ENCODE data around the gene TBC1D22A.

TBC1D22A gene

DNA sequence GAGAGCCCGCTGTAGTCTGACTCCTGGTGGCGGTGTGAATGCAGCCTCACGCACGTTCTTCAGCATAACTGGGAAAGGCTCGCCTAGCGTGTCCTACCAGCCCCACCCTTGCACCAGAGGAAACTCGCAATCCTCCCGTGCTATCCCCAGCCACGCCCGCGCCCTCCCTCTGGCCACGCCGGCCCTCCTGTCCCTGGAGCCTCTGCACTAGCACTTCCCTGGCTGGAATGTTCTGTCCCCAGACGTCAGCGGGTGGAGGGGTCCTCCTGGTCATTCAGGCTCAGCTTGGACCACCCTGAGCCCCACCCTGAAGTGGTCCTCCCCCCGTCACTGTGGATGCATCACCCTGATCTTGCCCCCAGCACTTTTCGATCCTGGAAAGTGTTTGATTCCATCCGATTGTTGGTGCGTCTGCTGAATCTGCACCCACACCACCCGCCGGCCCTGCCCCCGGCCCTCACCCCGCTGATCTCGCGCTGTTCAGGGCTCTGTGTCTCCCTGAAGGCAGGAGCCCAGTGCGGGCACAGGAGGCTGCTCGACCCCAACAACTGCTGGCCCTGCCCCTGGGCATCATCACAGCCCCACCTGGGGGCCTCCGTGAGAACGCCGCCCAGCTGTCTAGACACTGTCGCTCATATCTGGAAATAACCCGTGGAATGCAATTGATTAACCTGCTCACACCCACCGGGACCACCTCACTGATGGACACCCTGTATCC lies 437.0 kb downstream of the TBC1D22A start:
- CTCF ChIA-PET = interaction anchor here (1.5 kb wide), 1 partner anchor 401 kb away, joined by 3 read pairs; no protein-coding TSS in a partner anchor
- H3K4me3 ChIP-seq (ENCODE audit: low read depth, low read length) = no peak overlapping the region
- POLR2A ChIA-PET = no interaction called here
- no peak for DNase-seq (ENCODE audit: low read depth, low spot score)
- TF ChIP-seq, protein P1, sequence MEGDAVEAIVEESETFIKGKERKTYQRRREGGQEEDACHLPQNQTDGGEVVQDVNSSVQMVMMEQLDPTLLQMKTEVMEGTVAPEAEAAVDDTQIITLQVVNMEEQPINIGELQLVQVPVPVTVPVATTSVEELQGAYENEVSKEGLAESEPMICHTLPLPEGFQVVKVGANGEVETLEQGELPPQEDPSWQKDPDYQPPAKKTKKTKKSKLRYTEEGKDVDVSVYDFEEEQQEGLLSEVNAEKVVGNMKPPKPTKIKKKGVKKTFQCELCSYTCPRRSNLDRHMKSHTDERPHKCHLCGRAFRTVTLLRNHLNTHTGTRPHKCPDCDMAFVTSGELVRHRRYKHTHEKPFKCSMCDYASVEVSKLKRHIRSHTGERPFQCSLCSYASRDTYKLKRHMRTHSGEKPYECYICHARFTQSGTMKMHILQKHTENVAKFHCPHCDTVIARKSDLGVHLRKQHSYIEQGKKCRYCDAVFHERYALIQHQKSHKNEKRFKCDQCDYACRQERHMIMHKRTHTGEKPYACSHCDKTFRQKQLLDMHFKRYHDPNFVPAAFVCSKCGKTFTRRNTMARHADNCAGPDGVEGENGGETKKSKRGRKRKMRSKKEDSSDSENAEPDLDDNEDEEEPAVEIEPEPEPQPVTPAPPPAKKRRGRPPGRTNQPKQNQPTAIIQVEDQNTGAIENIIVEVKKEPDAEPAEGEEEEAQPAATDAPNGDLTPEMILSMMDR (IDR thresholded peaks at IDR 0.05; ENCODE audit: insufficient read depth, low read length, missing control alignments) = no peak

DNA sequence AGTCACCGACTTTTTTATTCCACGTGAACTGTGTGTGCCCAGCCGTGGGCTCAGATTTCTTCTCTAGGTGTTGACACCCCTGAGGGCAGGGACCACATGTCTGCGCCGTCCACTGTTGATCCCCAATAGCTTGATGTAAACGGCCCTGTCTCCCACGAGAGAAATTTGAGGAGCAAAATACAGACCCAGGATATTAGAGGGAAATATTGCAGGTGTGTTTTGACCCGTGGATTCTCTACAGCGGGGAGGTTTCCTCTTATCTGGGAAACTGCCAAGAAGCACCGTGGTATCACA lies 437.5 kb downstream of the TBC1D22A start:
- ChIA-PET CTCF (interaction anchor here (1.5 kb wide), 1 partner anchor 401 kb away, joined by 3 read pairs; no protein-coding TSS in a partner anchor), POLR2A (no interaction called here)
- no peak overlapping the region for H3K4me3 ChIP-seq (ENCODE audit: low read depth, low read length)
- TF ChIP-seq, protein P1 (IDR thresholded peaks at IDR 0.05; ENCODE audit: insufficient read depth, low read length, missing control alignments) = no peak
- DNase-seq (ENCODE audit: low read depth, low spot score) = no peak

DNA sequence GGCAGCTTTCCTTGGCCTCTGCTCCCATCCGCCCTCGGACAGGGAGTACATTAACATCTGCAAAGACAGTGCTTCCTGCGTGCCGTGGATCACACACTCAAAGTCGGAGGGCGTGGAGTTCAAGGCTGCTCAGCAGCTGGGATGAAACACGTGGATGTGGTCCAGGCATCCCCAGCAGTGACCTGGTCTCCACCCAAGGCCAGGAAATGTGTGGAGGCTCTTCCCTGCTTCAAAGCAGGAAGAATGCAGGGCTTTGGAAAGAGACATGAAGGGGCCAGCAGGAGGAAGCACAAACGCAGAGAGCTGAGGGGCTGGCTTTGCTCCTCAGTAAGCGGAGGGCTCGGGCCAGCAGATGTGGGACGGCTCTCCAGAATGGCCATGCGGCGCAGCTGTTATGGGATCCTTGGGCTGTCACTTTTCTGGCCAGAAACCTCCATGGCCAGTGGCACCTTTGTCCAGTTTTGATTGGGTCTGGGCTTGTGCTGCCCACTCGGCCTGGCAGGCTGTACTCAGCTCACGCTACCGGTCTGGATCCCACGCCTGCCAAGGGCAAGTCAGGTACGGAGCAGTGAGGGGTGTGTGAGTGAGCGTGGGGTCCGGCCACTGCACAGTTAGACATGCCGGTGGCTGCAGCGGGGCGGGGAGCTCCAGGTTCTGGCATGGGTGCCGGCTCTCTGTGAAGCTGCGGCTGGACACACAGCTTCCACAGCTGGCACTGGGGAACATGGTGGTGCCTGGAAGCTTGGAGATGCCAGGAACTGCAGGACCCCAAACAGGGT lies 438.0 kb downstream of the TBC1D22A start:
- TF ChIP-seq, protein P1 (IDR thresholded peaks at IDR 0.05; ENCODE audit: insufficient read depth, low read length, missing control alignments) = no peak
- no peak overlapping the region for H3K4me3 ChIP-seq (ENCODE audit: low read depth, low read length)
- DNase-seq (ENCODE audit: low read depth, low spot score) = no peak
- ChIA-PET POLR2A (no interaction called here), CTCF (interaction anchor here (1.5 kb wide), 1 partner anchor 402 kb away, joined by 3 read pairs; no protein-coding TSS in a partner anchor)

DNA sequence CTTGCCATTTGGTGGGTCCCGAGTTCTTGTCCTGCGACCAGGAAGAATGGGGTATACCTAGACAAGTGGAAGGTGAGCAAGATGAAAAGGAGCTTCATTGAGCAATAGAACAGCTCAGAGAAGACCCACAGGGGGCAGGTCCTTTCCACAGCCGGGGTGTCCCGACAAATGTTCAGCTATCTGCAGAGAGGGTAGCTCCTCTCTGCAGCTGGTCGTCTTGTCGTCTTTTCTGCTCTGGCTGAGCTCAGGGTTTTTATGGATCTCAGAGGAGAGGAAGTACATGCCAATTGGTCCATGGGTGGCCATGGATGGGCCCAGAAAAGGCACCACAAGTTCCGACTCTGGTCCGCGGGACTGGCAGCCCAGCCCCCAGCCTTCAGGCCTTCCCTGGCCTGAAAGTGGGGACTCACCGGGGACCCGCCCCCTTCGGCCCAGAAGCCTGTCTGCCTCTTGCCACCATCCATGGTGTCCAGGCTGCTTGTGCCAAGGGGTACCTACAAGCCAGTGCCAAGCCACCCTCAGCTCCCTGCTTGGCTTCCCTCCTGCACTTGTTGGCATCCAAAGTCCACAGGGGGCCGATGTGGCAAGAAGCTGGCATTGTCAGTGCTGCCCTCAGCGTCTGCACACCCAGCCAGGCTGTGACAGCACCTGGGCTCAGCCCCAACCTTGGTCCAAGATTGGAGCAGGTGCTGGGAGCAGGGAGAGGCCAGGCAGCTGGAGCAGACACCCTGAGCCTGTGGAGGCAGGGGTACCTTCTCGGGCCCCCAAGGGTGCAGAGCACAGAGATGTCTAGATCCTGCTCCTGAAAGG lies 438.9 kb downstream of the TBC1D22A start:
- no peak for DNase-seq (ENCODE audit: low read depth, low spot score)
- ChIA-PET POLR2A (no interaction called here), CTCF (interaction anchor here (1.5 kb wide), 1 partner anchor 403 kb away, joined by 3 read pairs; no protein-coding TSS in a partner anchor)
- H3K4me3 ChIP-seq (ENCODE audit: low read depth, low read length) = no peak overlapping the region
- TF ChIP-seq, protein P1 (IDR thresholded peaks at IDR 0.05; ENCODE audit: insufficient read depth, low read length, missing control alignments) = no peak

DNA sequence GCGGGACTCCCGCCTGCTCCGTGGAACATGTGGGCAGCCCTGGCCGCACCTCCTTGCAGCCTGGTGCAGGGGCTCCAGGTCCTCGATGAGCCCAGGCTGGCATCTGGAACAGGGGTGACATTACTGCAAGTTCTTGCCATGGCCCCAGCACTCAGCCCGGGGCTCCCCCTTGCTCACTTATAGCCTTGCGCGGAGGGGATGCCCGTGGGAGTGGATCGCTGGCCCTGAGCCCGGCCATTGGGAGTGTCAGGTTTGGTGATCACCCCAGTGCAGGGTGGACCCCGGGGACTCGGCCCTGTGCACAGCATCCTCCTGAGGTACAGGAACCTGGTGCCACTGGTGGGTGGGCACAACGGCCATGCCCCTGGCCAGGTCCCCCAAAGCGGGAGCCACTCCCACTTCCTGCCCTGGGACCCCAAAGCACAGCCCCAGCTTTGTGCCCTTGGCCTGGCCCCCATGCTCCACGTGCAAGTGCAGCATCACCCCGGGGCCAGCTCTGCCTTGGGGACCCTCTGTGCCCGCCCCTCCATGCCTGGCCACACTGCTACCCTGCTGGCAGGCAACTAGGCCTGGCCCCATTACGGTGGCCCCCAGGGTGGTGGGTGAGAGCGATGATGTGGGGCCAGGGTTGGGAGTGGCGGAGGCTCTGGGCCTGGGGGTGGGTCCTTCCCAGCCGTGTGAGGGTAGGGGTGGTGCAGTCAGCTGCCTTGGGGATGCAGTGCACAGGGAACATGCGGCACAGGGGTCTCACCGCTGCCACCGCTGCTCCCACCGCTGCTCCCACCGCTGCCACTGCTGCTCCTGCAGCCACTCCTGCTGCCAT lies 439.8 kb downstream of the TBC1D22A start:
- CTCF ChIA-PET = no interaction called here

More for the DNA sequence above, 439.8 kb downstream of the TBC1D22A start:
- no peak overlapping the region for H3K4me3 ChIP-seq (ENCODE audit: low read depth, low read length)
- DNase-seq (ENCODE audit: low read depth, low spot score) = no peak
- POLR2A ChIA-PET = no interaction called here
- TF ChIP-seq, protein P1 (IDR thresholded peaks at IDR 0.05; ENCODE audit: insufficient read depth, low read length, missing control alignments) = no peak
